ENCODE results near the gene CDK10. TPM values are rescaled to one million over a fixed set of nuclear protein-coding genes. Genes with fewer than 3 reads are reported as not detected.

The CDK10 gene
- total RNA-seq, 2 experiments from 2014 or later = 58.9 to 62.8 TPM

DNA sequence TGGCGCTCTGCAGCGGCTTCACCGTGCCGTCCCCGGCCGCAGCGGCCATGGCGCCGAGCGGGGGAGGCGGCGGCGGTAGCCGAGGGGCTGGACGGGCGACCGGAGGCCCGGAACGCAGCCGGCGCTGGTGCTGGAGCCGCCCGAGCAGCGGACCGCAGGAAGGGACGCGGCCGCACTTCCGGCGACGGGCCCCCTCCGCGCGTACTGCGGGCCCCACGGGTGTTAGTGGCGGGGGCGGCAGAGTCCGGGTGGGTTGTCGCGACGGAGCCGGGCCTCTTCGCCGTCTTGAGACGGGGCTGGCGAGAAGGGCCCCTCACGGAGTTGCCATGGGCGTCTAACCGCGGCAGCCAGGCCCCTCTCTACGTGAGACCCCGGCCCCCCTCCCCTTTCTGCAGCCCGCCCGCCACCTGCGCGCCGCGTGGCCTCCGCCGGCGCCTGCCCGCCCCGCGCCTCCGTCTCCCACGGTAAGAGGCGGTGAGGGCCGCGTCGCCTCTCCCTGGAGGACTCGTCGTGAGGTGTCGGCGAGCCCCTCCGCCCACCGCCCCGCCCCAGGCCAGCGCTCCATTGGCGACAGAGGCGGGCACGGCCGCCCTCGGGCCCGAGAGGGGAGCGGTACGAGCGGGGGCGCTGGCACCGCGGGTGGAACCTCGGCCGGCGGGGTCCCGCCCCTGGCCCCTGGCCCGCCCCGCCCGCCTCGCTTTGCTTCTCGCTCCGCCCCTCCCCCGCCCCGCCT is 34.5 kb downstream of the CDK10 start, which contains the start of the genes VPS9D1 and ZNF276:
Gene VPS9D1, minus strand, starts transcription at position 86 of the 733 bp plus-strand sequence. Its CDS starts 37 bp downstream, at position 49.
Gene ZNF276, plus strand, starts transcription at position 725 of the 733 bp plus-strand sequence. CDS start 104 bp downstream, outside the sequence.
- ATAC-seq (ENCODE audit: poor library complexity) (peak; percentile 43), DNase-seq (peak; percentile 73 to 93 (median 85))
- intact Hi-C loops (cut with DNase I, micrococcal nuclease) = loop anchor here in 1 of 2 experiments (1.0 to 5.0 kb wide), 4 partner anchors 19 to 152 kb away; partner anchors contain the start of genes FANCA and TCF25
- TF ChIP-seq, protein P1, sequence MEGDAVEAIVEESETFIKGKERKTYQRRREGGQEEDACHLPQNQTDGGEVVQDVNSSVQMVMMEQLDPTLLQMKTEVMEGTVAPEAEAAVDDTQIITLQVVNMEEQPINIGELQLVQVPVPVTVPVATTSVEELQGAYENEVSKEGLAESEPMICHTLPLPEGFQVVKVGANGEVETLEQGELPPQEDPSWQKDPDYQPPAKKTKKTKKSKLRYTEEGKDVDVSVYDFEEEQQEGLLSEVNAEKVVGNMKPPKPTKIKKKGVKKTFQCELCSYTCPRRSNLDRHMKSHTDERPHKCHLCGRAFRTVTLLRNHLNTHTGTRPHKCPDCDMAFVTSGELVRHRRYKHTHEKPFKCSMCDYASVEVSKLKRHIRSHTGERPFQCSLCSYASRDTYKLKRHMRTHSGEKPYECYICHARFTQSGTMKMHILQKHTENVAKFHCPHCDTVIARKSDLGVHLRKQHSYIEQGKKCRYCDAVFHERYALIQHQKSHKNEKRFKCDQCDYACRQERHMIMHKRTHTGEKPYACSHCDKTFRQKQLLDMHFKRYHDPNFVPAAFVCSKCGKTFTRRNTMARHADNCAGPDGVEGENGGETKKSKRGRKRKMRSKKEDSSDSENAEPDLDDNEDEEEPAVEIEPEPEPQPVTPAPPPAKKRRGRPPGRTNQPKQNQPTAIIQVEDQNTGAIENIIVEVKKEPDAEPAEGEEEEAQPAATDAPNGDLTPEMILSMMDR (IDR thresholded peaks at IDR 0.05) = no peak
- H3K4me3 Mint-ChIP-seq = peak within 1 kb of the TSS; percentile 99
- no peaks in the 10 kb centered on the region for H3K27me3 Mint-ChIP-seq
- Histone ChIP-seq H3K27ac (ENCODE audit: low read depth in 1 of 2, low read length in 2 of 2) (peak within 1 kb of the TSS; percentile 69 to 94), H3K27me3 (ENCODE audit: control insufficient read depth in 1 of 2, insufficient read depth in 2 of 2, low read length in 2 of 2) (no peaks in the 10 kb centered on the region), H3K4me3 (ENCODE audit: low read length) (peak within 1 kb of the TSS; percentile 87), H3K4me1 (ENCODE audit: insufficient read depth, low read length) (peaks cover 57% of the 10 kb centered on the region), H3K9me3 (ENCODE audit: control insufficient read depth in 1 of 2, insufficient read depth in 1 of 2, low read length in 2 of 2) (peaks cover 0 to 4% of the 10 kb centered on the region in 2 experiments), H3K36me3 (ENCODE audit: insufficient read depth, low read length) (peaks cover 33% of the 10 kb centered on the region)
- ChIA-PET POLR2A (interaction anchor here (0.7 to 2.1 kb wide), 7 partner anchors 13 to 152 kb away, joined by 3 to 8 read pairs (median 6); partner anchors contain the start of gene TCF25), CTCF (interaction anchor here (1.0 to 1.9 kb wide), 2 partner anchors 15 to 21 kb away, joined by 4 to 7 read pairs; no protein-coding TSS in a partner anchor)
- no peaks in the 10 kb centered on the region for H3K9me3 Mint-ChIP-seq
- H3K27ac Mint-ChIP-seq = peak within 1 kb of the TSS; percentile 98
- peaks cover 32% of the 10 kb centered on the region for H3K4me1 Mint-ChIP-seq (ENCODE audit: low read depth)
- peaks cover 29% of the 10 kb centered on the region for H3K36me3 Mint-ChIP-seq (ENCODE audit: low read depth)

DNA sequence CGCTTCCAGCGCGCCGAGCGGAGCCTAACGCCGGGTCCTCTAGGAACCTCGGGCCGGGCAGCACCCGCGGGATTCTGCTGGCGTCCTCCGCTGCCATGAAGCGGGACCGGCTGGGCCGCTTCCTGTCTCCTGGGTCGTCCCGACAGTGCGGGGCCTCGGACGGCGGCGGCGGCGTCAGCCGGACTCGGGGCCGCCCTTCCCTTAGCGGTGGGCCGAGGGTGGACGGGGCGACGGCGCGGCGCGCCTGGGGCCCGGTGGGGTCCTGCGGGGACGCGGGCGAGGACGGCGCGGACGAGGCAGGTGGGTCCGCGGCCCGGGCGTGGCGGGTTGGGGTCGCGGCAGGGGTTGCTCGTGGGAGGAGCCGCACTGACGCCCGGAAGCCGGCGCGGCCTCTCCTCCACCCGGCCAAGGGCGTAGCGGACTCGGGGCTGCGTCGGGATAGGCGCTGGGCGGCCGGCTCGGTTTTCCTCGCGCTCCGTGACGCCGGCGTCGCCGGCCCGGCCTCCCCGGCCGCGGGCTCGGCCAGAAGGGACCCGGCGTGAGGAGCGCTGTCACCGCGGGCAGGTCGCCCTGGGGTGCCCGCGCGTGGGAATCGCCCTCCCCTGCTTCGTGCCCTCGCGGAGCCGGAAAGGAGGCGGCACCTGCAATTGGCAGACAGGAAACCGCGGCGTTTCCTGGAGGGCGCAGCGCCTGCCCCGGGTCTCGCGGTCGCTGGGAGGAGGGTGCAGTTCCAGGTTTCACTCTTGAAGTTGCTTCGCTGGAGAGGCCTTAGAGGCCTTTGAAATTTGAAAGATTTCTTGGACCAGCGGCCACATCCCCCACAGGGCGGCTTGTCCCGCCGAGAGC is 35.3 kb downstream of the CDK10 start:
- Mint-ChIP-seq H3K4me1 (ENCODE audit: low read depth) (peaks cover 32% of the 10 kb centered on the region), H3K4me3 (peak overlapping the region; percentile 99), H3K9me3 (no peaks in the 10 kb centered on the region), H3K36me3 (ENCODE audit: low read depth) (peaks cover 34% of the 10 kb centered on the region), H3K27ac (peak overlapping the region; percentile 98), H3K27me3 (no peaks in the 10 kb centered on the region)
- CTCF ChIA-PET = interaction anchor here (1.9 to 5.8 kb wide), 2 partner anchors 15 to 21 kb away, joined by 6 to 37 read pairs; partner anchors contain the start of gene SPATA2L
- no peaks in the 10 kb centered on the region for H3K27me3 ChIP-seq (ENCODE audit: control insufficient read depth in 1 of 2, insufficient read depth in 2 of 2, low read length in 2 of 2)
- H3K4me3 ChIP-seq (ENCODE audit: low read length) = peak overlapping the region; percentile 87
- peak overlapping the region; percentile 69 to 94 for H3K27ac ChIP-seq (ENCODE audit: low read depth in 1 of 2, low read length in 2 of 2)
- ATAC-seq (ENCODE audit: poor library complexity) = peak; percentile 43
- H3K9me3 ChIP-seq (ENCODE audit: control insufficient read depth in 1 of 2, insufficient read depth in 1 of 2, low read length in 2 of 2) = peaks cover 0 to 4% of the 10 kb centered on the region in 2 experiments
- peak; percentile 88 to 96 (median 91) for DNase-seq
- H3K4me1 ChIP-seq (ENCODE audit: insufficient read depth, low read length) = peaks cover 65% of the 10 kb centered on the region
- TF ChIP-seq, protein P1 (IDR thresholded peaks at IDR 0.05) = no peak
- intact Hi-C loops (cut with DNase I, micrococcal nuclease) = loop anchor here (1.0 to 5.0 kb wide), 6 partner anchors 15 to 151 kb away; partner anchors contain the start of genes FANCA (in 1 of the 2) and TCF25 (in 1 of the 2)
- POLR2A ChIA-PET = interaction anchor here (1.2 to 5.0 kb wide), 5 partner anchors 14 to 40 kb away, joined by 3 to 89 read pairs (median 28); partner anchors contain the start of gene SPATA2L
- peaks cover 39% of the 10 kb centered on the region for H3K36me3 ChIP-seq (ENCODE audit: insufficient read depth, low read length)

Measured in CD4-positive, alpha-beta T cell (primary cell).